ENCODE measurements around the gene TACC2. TPM values are rescaled to one million over a fixed set of nuclear protein-coding genes. Genes with fewer than 3 reads are reported as not detected.

Gene TACC2
- total and polyA plus RNA-seq, 12 donors, result 68.1 to 451 (median 364) TPM

GRCh38 chr10:122029499-122030199 lies 40.7 kb downstream of the TACC2 start:
- ATAC-seq (peak; percentile 45 to 85 (median 73)), DNase-seq (peak; percentile 30 to 55)
- WGBS, 2 donors, result 61% methylated on average over 8 of the region's 8 CpGs
- TF ChIP-seq CTCF (IDR thresholded peaks at IDR 0.05), result peak in 1 of 9 donors; percentile 16
- H3K27me3 ChIP-seq, result no peaks in the 10 kb centered on the region
- H3K36me3 ChIP-seq, result no peaks in the 10 kb centered on the region
- peak overlapping the region; percentile 17 to 85 (median 75) for H3K27ac ChIP-seq
- intact Hi-C loops (cut with DNase I), result loop anchor here in 1 of 10 donors (5.0 kb wide), 1 partner anchor 32 kb away; no protein-coding TSS in a partner anchor
- peak overlapping the region in 2 of 10 donors; percentile 3 to 5 for H3K4me3 ChIP-seq
- H3K9me3 ChIP-seq, result no peaks in the 10 kb centered on the region
- peaks cover 0 to 52% (median 28%) of the 10 kb centered on the region in 9 donors for H3K4me1 ChIP-seq

- ATAC-seq, result no peak
- H3K4me3 ChIP-seq, result no peak overlapping the region
- H3K4me1 ChIP-seq, result peaks cover 0 to 52% (median 28%) of the 10 kb centered on the region in 9 donors
- H3K27me3 ChIP-seq, result no peaks in the 10 kb centered on the region
- intact Hi-C loops (cut with DNase I), result loop anchor here in 1 of 10 donors (5.0 kb wide), 1 partner anchor 33 kb away; no protein-coding TSS in a partner anchor
- DNase-seq, result no peak
- 77 to 80% methylated on average over 7 of the region's 7 CpGs for WGBS, 2 donors
- no peak for TF ChIP-seq CTCF (IDR thresholded peaks at IDR 0.05)
- peak overlapping the region in 9 of 10 donors; percentile 21 to 85 (median 77) for H3K27ac ChIP-seq
- no peaks in the 10 kb centered on the region for H3K36me3 ChIP-seq
- H3K9me3 ChIP-seq, result no peaks in the 10 kb centered on the region
These were observed 41.2 kb downstream of the TACC2 start for GRCh38 chr10:122030200-122030552.

- WGBS, 2 donors, result 59 to 63% methylated on average over 9 of the region's 9 CpGs
- ATAC-seq (peak; percentile 63 to 92 (median 84)), DNase-seq (peak in 1 of 2 donors; percentile 56)
- intact Hi-C loops (cut with DNase I), result loop anchor here in 1 of 10 donors (5.0 kb wide), 1 partner anchor 36 kb away; no protein-coding TSS in a partner anchor
- no peak for TF ChIP-seq CTCF (IDR thresholded peaks at IDR 0.05)
- H3K4me1 ChIP-seq, result peaks cover 0 to 65% (median 31%) of the 10 kb centered on the region in 9 donors
- no peaks in the 10 kb centered on the region for H3K36me3 ChIP-seq
- no peak overlapping the region for H3K4me3 ChIP-seq
- H3K9me3 ChIP-seq, result no peaks in the 10 kb centered on the region
- peak overlapping the region; percentile 27 to 85 (median 68) for H3K27ac ChIP-seq
- peaks cover 0 to 4% (median 0%) of the 10 kb centered on the region in 7 donors for H3K27me3 ChIP-seq
These were observed 44.4 kb downstream of the TACC2 start for GRCh38 chr10:122033224-122033926.

- Histone ChIP-seq H3K4me1 (peaks cover 0 to 69% (median 34%) of the 10 kb centered on the region in 9 donors), H3K36me3 (no peaks in the 10 kb centered on the region), H3K27ac (peak overlapping the region in 7 of 10 donors; percentile 33 to 85 (median 78)), H3K27me3 (peaks cover 0 to 4% (median 0%) of the 10 kb centered on the region in 7 donors), H3K9me3 (no peaks in the 10 kb centered on the region), H3K4me3 (no peak overlapping the region)
- no peak for DNase-seq
- ATAC-seq, result no peak
- intact Hi-C loops (cut with DNase I), result loop anchor here in 1 of 10 donors (5.0 kb wide), 1 partner anchor 37 kb away; no protein-coding TSS in a partner anchor
- TF ChIP-seq CTCF (IDR thresholded peaks at IDR 0.05), result no peak
- 67 to 74% methylated on average over 6 of the region's 6 CpGs for WGBS, 2 donors
These were observed 45.3 kb downstream of the TACC2 start for GRCh38 chr10:122034149-122034756.
